HG03378 (cell line): ENCODE measurements around the gene REG3A.

Experiments used
- ATAC-seq: cut with Tn5 transposase; IDR thresholded peaks from one replicate; pipeline ENCODE4 v1.9.1; 2021; ENCODE audit warnings: mild to moderate bottlenecking, moderate library complexity; ENCODE audit not compliant: unreplicated experiment

Gene REG3A

DNA sequence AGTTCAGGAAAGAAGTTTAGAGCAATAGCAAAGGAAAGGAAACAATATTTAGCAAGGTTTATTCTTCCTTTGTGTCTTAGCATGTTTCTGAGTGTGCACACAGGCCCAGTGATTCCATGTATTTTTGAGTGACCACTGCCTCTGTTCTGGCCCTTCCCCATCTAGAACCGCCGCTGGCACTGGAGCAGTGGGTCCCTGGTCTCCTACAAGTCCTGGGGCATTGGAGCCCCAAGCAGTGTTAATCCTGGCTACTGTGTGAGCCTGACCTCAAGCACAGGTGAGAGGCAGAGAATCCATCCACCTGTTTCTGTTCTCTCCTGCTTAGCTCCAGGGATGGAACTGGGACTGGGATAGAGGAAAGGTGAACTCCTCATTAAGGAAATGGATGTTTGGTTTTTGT lies 36.9 kb downstream of the REG3A start:
- no peak for ATAC-seq

- ATAC-seq = no peak
These were observed 39.3 kb downstream of the REG3A start, which contains the start of gene REG1A for GRCh38 chr2:79120194-79120713. Gene REG1A, plus strand, starts transcription at chr2:79120488. Its CDS starts 374 bp downstream, at chr2:79120862.

- no peak for ATAC-seq
These were observed 42.3 kb downstream of the REG3A start for GRCh38 chr2:79116997-79117928.

- no peak for ATAC-seq
These were observed 44.6 kb downstream of the REG3A start for GRCh38 chr2:79114797-79115494.

GRCh38 chr2:79112269-79112668 lies 47.3 kb downstream of the REG3A start:
- no peak for ATAC-seq
